K562 (cell line): Measurements from ENCODE around the gene PRR35. TPM values are rescaled to one million over a fixed set of nuclear protein-coding genes. Genes with fewer than 3 reads are reported as not detected.
A peak's percentile ranks its signal among the peaks of the same experiment; 100 is the strongest.

Source experiments
- BRD9 ChIP-seq: fragments of 450-650 bp; IDR thresholded peaks from 2 replicates; pipeline ENCODE4 v1.6.1; 2018; ENCODE audit warnings: low read depth; ENCODE audit not compliant: partially characterized antibody
- HEY1 ChIP-seq: fragments of 250-450 bp; sonication (Bioruptor Pico); IDR thresholded peaks from 2 replicates; pipeline ENCODE4 v1.5.0; 2020; ENCODE audit warnings: mild to moderate bottlenecking, moderate library complexity, borderline replicate concordance
- KAT2B ChIP-seq: IDR thresholded peaks from one replicate; pipeline ENCODE4 v1.6.1; 2012; ENCODE audit warnings: low read depth, mild to moderate bottlenecking, control low read depth, inconsistent platforms, low read length, moderate library complexity
- MAFF ChIP-seq: IDR thresholded peaks from 2 replicates; pipeline ENCODE4 v1.6.1; 2012; ENCODE audit warnings: low read length, improper control_type of control experiment
- MECOM ChIP-seq: fragments of 250-450 bp; sonication (Bioruptor Pico); IDR thresholded peaks from 2 replicates; pipeline ENCODE4 v1.8.0; 2022; ENCODE audit warnings: inconsistent platforms
- NCOR1 ChIP-seq: fragments of 450-650 bp; IDR thresholded peaks from 2 replicates; pipeline ENCODE4 v1.6.1; 2016; ENCODE audit warnings: mild to moderate bottlenecking, moderate library complexity
- NEUROD1 ChIP-seq: fragments of 150-350 bp; IDR thresholded peaks from 2 replicates; pipeline ENCODE4 v1.6.1; 2014; ENCODE audit warnings: borderline replicate concordance, low read length, low read depth; ENCODE audit not compliant: partially characterized antibody
- NFRKB ChIP-seq: fragments of 450-650 bp; IDR thresholded peaks from 2 replicates; pipeline ENCODE4 v1.6.1; 2016; ENCODE audit warnings: low read depth
- NONO ChIP-seq, 2 experiments: fragments of 200-400 bp in 1 of 2; fragments of 450-650 bp in 1 of 2; formaldehyde crosslinking in 1 of 2; IDR thresholded peaks; 2 replicates each; pipeline ENCODE4 v1.6.1; 2017; ENCODE audit warnings: low read depth in 2 of 2, mild to moderate bottlenecking in 2 of 2, moderate library complexity in 2 of 2, low read length in 1 of 2
- PML ChIP-seq: IDR thresholded peaks from 2 replicates; pipeline ENCODE4 v1.6.1; 2012; ENCODE audit warnings: low read length, inconsistent platforms
- SAFB2 ChIP-seq: fragments of 200-400 bp; formaldehyde crosslinking; IDR thresholded peaks from 2 replicates; pipeline ENCODE4 v1.6.1; 2018; ENCODE audit warnings: borderline replicate concordance, low read length, low read depth, moderate library complexity; ENCODE audit not compliant: severe bottlenecking
- SNIP1 ChIP-seq: fragments of 450-650 bp; IDR thresholded peaks from 2 replicates; pipeline ENCODE4 v1.7.1; 2017; ENCODE audit warnings: low read depth, mild to moderate bottlenecking
- TOE1 ChIP-seq, 2 experiments: fragments of 450-650 bp in 1 of 2; sonication (generic) in 1 of 2; formaldehyde crosslinking in 1 of 2; IDR thresholded peaks; 2 replicates each; pipeline versions ENCODE4 v1.7.1 to v1.8.0; 2016 to 2022; ENCODE audit warnings: borderline replicate concordance in 2 of 2, mild to moderate bottlenecking in 2 of 2, antibody characterized with exemption in 1 of 2, inconsistent platforms in 1 of 2, low read depth in 1 of 2, missing genetic modification reagents in 1 of 2, moderate library complexity in 1 of 2
- U2AF1 ChIP-seq: fragments of 200-400 bp; formaldehyde crosslinking; optimal IDR thresholded peaks from 2 replicates; pipeline ENCODE3; 2017; ENCODE audit warnings: mild to moderate bottlenecking, low read depth, low read length, moderate library complexity
- ZNF778 ChIP-seq: fragments of 450-650 bp; formaldehyde crosslinking; IDR thresholded peaks from 2 replicates; pipeline ENCODE4 v1.4.0; 2020; ENCODE audit warnings: mild to moderate bottlenecking, moderate library complexity
- ZSCAN29 ChIP-seq: fragments of 450-650 bp; IDR thresholded peaks from 2 replicates; pipeline ENCODE4 v1.6.1; 2017
- polyA plus RNA-seq, 8 experiments: library from polyadenylated mRNA; depleted of rRNA in 4 of 8; stranded (reverse) in 5 of 8; unstranded in 3 of 8; fragments of >200 nt; fragmentation: Nextera tagmentation in 2 of 8; fragmentation: Illumina TruSeq in 1 of 8; extraction: Ambion mirVana in 2 of 8; extraction: Trizol in 1 of 8; gene quantifications; 2 replicates each; pipeline versions ENCODE4 v1.2.1 to v1.2.3, GENCODE V29; 2011 to 2014; ENCODE audit warnings: inconsistent platforms in 1 of 8, missing spikeins in 1 of 8
- total RNA-seq, 7 experiments: library from RNA; depleted of rRNA in 6 of 7; stranded (reverse); fragments of >200 nt in 6 of 7; fragmentation: Illumina TruSeq in 2 of 7; extraction: Trizol in 2 of 7; gene quantifications; 2 replicates each; pipeline versions ENCODE4 v1.2.1 to v1.2.3, GENCODE V29; 2011 to 2021; ENCODE audit warnings: low replicate concordance in 1 of 7
- TF ChIP-seq, protein P1 (sequence below): fragments of 450-650 bp; IDR thresholded peaks from one replicate; pipeline ENCODE4 v1.6.1; 2018; ENCODE audit warnings: mild to moderate bottlenecking, moderate library complexity; ENCODE audit not compliant: partially characterized antibody
- TF ChIP-seq, protein P2 (sequence below): sonication (generic); formaldehyde crosslinking; IDR thresholded peaks from 2 replicates; pipeline ENCODE4 v1.8.1; 2023; ENCODE audit warnings: missing genetic modification reagents, mild to moderate bottlenecking, borderline replicate concordance
- TF ChIP-seq, protein P3 (sequence below): fragments of 450-650 bp; formaldehyde crosslinking; IDR thresholded peaks from 2 replicates; pipeline ENCODE4 v1.4.0; 2022; ENCODE audit warnings: mild to moderate bottlenecking, moderate library complexity

PRR35 gene
- total and polyA plus RNA-seq, 9 of the 15 experiments (the other 6 are each of a cell fraction or from before 2014, with no cell fraction given) = 0.17 to 0.45 (median 0.21) TPM; not detected in 5

DNA sequence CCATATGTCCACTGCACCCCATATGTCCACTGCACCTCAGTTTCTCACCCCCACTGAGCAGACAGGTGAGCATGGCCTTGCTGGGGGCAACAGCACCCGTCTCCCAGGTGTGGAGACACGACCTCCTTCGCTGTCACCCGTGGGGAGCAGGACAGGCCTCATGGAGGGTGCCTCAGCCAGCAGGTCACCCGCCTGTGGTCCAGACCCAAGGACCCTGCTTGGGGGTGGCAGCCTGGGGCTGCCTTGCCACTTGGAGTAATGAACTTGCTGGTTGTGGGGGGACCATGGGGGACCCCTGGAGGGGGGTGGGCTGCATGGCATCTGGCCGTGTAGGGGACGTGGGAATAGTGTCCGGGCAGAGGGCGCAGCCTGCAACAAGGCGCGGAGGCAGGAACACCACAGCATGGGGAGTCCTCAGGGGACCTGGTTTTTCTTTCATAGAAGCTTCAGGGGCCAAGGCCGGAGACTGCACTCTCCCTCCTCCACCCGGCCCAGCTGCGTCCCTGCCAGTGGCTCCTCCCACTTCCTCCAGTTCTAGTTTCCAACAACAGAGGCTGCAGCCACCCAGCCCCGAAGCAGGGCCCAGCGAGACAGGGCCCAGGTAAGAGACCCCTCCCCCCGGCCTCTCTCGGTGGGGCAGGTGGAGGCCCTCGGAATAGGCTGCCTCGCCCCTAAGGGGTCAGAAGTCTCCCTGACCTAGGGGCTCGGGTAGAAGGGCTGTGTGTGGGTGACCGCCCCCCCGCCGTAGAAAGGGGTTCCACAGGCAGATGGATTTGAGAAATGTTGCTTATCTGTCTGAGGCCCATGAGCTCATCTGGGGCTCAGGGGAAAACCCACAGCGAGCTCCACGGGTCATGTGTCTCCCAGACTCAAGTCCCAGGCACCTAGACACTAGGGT lies 6.5 kb downstream of the PRR35 start, which contains the start of gene NHLRC4 (continued):
- TF ChIP-seq, protein P1, sequence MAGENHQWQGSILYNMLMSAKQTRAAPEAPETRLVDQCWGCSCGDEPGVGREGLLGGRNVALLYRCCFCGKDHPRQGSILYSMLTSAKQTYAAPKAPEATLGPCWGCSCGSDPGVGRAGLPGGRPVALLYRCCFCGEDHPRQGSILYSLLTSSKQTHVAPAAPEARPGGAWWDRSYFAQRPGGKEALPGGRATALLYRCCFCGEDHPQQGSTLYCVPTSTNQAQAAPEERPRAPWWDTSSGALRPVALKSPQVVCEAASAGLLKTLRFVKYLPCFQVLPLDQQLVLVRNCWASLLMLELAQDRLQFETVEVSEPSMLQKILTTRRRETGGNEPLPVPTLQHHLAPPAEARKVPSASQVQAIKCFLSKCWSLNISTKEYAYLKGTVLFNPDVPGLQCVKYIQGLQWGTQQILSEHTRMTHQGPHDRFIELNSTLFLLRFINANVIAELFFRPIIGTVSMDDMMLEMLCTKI = no peak
- TF ChIP-seq NCOR1 = peak; percentile 75
- TF ChIP-seq MAFF = no peak
- no peak for TF ChIP-seq HEY1 (CRISPR knock-in tag)
- no peak for TF ChIP-seq SNIP1
- TF ChIP-seq NEUROD1 = peak; percentile 46
- TF ChIP-seq NFRKB = no peak
- no peak for TF ChIP-seq SAFB2
- TF ChIP-seq TOE1 (IDR thresholded peaks at IDR 0.05; ENCODE audit: borderline replicate concordance) = peak; percentile 65
- TF ChIP-seq TOE1 (CRISPR knock-in tag; IDR thresholded peaks at IDR 0.05; ENCODE audit: borderline replicate concordance, low read depth) = no peak
- no peak for TF ChIP-seq ZSCAN29
- TF ChIP-seq BRD9 = no peak
- no peak for TF ChIP-seq ZNF778 (CRISPR knock-in tag)
- TF ChIP-seq PML = no peak
- peak in 1 of 2 experiments; percentile 75; a peak in 2 of 4 replicates for TF ChIP-seq NONO (IDR thresholded peaks at IDR 0.05; ENCODE audit: low read depth in 2 of 2, low read length in 1 of 2)
- TF ChIP-seq U2AF1 = no peak
- TF ChIP-seq, protein P2, sequence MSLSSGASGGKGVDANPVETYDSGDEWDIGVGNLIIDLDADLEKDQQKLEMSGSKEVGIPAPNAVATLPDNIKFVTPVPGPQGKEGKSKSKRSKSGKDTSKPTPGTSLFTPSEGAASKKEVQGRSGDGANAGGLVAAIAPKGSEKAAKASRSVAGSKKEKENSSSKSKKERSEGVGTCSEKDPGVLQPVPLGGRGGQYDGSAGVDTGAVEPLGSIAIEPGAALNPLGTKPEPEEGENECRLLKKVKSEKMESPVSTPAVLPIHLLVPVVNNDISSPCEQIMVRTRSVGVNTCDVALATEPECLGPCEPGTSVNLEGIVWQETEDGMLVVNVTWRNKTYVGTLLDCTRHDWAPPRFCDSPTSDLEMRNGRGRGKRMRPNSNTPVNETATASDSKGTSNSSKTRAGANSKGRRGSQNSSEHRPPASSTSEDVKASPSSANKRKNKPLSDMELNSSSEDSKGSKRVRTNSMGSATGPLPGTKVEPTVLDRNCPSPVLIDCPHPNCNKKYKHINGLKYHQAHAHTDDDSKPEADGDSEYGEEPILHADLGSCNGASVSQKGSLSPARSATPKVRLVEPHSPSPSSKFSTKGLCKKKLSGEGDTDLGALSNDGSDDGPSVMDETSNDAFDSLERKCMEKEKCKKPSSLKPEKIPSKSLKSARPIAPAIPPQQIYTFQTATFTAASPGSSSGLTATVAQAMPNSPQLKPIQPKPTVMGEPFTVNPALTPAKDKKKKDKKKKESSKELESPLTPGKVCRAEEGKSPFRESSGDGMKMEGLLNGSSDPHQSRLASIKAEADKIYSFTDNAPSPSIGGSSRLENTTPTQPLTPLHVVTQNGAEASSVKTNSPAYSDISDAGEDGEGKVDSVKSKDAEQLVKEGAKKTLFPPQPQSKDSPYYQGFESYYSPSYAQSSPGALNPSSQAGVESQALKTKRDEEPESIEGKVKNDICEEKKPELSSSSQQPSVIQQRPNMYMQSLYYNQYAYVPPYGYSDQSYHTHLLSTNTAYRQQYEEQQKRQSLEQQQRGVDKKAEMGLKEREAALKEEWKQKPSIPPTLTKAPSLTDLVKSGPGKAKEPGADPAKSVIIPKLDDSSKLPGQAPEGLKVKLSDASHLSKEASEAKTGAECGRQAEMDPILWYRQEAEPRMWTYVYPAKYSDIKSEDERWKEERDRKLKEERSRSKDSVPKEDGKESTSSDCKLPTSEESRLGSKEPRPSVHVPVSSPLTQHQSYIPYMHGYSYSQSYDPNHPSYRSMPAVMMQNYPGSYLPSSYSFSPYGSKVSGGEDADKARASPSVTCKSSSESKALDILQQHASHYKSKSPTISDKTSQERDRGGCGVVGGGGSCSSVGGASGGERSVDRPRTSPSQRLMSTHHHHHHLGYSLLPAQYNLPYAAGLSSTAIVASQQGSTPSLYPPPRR = no peak
- no peak for TF ChIP-seq KAT2B
- TF ChIP-seq MECOM (CRISPR knock-in tag) = peak; percentile 96
- TF ChIP-seq, protein P3, sequence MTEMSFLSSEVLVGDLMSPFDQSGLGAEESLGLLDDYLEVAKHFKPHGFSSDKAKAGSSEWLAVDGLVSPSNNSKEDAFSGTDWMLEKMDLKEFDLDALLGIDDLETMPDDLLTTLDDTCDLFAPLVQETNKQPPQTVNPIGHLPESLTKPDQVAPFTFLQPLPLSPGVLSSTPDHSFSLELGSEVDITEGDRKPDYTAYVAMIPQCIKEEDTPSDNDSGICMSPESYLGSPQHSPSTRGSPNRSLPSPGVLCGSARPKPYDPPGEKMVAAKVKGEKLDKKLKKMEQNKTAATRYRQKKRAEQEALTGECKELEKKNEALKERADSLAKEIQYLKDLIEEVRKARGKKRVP (CRISPR knock-in tag) = peak; percentile 37; the same call in 1 of the 2 replicates
